ENCODE data around the gene TWIST2.

TWIST2 gene

DNA sequence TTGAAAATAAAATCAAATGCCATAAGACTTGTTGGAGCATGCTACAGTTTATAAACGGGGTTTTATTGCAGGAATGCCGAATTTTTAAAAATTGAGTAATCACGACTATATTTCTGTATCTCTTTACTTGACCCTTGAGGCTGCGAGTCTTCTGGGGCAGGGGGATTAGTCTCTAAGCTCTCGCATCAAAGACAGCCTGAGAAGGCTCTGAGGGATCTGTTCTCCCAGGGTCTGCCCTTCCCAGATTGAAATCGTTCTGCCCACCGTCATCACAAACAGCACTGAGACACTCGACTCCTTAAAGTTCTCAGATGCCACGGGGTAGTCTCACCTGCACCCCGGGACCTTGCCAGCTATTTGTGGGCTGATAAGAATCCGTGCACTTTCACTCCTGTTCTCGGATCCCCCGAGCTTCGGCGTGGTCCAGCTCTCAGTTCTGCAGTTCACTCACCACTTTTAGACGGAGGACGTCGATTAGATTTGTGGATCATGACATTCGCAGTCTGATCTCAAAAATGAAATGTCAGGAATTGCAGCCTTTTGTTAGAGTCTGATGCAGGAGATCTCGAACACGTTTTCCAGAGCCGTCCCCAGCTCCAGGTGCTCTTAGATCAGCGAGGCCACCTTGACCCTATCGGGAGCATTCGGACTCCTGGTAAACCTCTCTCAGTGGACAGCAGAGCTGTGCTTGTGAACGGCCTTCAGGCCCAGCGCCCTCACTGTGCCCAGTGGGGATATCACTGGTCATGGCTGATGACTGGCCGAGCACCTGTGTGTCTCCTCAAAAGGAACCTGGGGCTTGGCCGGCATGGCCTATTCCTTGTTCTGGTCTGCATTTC lies 43.0 kb downstream of the TWIST2 start:
- no peak for DNase-seq (ENCODE audit: low read depth)

DNA sequence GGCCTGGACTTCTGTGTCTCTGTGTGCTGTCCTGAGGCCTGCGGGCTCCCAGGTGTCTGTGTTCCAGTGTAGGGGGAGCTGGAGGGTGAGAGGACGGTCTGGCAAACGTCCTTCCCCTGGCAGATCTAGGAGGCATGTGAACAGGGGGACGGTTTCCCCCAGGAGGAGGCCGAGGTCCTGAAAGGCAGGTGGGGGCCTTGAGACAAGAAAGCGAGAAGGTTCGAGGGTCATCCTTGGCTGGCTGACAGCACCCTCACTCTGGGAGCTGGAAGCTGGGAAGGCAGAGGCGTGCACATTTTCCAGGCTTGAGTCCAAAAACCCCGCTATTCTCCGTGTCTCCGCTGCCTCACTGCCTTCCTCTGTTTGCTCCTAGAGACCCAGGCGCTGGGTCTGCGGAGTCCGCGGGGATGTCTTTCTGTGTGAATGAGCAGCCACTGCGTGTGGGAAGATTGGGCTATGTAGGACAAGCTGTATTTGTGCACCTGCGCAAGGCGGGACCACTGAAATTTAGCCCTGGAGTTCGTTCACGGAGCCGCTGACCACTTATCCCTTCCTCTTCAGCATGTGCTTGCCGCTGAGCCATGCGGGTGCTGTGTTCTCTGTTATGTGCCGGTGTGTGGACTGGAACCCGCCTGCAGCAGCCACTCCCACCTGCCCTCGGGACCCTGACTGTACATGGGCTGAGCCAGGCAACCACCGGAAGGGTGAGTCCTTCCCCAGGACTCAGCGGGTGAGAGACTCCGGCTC lies 43.7 kb downstream of the TWIST2 start:
- DNase-seq (ENCODE audit: low read depth), result no peak

DNA sequence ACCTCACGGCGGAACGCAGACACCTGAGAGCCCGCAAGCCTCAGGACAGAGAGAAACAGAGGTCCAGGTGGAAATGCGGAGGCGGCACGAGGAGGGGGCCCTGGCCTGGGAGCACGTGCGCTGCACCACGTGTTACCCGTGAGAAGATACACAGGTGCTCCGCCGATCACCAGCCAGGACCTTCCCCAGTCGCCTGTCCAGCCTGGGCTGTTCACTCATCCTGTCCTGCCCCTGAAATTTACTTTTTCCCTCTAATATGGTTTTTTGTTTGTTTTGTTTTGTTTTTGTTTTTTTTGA lies 44.3 kb downstream of the TWIST2 start:
- no peak for DNase-seq (ENCODE audit: low read depth)

DNA sequence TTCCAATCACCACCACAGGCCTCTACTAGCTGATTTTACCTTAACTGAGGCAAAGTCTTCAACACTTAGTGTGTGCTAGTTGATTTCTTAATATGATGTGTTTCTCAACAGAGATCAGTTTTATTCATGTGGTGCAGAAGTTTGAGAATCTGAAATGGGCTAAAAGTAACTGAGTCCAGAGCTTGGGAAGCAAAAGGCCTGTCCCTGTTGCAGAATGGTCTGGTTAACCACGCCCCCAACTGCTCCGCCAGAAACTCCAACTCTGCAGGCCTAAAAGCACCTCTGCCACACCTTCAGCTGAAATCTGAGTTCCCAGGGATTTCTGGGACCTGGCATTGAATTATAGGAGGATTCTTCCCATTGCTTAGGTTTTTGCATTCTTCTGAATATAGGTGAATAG lies 44.9 kb downstream of the TWIST2 start:
- no peak for DNase-seq (ENCODE audit: low read depth)

DNA sequence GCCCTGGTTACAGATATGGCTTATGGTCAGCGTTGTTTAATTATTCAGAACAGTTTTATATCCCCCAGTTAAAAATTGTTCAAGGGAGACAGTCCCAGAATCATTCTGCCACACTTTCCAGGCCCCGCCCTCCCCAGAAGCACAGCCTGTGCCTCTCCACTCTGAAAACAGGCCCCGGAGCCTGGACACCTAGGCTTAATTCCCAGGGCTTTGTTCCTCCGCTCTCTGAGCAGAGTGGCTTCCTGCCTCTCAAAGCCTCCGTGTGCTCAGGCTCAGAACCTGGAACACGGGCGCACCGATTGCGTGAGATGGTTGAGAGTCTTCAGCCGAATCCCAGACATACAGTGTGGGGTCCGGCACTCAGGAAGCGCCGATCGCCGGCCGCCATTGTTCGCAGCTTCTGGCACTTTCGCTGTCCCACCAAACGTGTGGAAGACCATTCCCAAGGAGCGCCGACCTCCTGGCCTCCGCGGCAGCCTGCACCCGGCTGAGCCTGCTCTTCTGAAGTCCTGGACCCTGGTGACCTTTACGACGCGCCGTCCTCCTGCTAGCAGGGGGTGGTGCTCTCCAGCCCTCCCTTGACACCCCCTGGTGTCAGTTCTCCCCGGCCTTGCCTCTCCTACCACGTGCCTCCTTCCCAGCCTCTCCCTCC lies 45.6 kb downstream of the TWIST2 start:
- DNase-seq (ENCODE audit: low read depth), result no peak

DNA sequence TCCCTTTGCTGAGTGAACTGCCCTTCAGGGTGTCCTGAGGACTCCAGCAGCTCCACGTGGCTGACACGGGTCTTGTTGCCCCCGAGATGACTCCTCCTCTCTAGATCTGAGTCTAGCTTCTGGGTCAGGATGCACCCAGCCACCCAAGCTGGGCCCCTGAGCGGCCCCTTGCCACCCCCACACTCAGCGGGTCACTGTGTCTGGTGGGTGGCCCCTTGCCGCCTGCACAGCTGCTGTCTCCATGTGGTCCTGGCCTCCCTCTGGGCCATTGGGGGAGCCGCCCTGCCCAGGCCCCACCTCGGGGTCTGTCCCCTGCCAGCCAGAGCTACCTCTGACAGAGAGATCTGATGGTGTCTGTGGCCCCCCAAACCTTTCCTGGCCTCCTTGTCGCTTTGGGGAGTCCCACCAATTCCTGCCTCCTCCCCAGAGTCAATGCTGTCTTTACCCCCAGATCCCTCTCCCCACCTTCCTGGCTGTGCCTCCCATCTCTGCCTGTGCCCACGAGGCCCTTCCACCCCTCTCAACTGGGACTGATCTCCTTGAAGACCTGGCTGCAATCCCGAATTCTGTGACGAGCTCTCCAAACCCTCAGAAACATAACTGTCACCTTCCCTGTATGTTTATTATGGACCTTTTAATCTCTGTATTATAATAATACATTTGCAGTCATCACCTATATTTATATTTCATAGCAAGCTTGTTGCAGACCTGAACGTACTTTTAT lies 46.5 kb downstream of the TWIST2 start:
- no peak for DNase-seq (ENCODE audit: low read depth)

DNA sequence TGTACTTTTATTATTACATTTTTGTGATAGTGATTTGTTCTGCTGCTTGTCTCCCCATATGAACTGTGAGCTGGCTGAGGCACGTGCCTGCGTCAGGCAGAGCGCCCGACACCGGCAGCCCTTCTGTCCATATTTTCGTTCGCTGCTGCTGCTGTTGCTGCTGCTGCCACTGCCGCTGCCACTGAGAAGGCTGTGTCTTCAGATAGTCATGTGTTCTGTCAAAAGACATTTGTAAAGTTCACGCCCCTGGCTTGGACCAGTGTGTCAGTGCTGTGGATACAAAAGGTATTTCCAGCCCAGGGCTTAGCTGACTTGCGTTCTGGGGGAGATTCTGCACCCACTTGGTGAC lies 47.0 kb downstream of the TWIST2 start:
- no peak for DNase-seq (ENCODE audit: low read depth)

DNA sequence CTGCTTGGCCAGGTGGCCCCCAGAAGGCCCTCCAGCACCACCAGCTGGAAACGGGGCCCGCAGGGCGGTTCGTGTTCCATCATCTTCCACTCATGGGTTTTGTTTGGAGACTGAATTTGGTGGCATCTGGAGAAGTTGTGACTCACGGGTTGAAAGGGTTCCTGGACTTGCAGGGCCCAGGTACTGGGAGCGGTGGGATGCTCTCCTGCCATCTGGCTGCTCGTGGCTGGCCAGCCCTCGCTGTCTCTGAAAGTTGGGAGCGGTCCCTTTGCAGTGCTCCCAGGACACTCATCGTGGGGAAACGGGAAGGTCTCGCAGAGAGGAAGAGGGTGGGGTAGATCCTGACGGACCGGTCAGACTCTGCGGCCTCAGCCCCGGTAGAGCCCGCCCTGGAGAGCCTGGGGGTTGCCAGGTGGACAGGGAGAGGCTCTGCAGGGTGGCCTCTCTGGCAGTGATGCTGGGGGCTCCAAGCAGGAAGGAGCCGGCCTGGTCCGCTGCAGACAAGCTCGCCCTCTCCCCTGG lies 47.5 kb downstream of the TWIST2 start:
- no peak for DNase-seq (ENCODE audit: low read depth)

DNA sequence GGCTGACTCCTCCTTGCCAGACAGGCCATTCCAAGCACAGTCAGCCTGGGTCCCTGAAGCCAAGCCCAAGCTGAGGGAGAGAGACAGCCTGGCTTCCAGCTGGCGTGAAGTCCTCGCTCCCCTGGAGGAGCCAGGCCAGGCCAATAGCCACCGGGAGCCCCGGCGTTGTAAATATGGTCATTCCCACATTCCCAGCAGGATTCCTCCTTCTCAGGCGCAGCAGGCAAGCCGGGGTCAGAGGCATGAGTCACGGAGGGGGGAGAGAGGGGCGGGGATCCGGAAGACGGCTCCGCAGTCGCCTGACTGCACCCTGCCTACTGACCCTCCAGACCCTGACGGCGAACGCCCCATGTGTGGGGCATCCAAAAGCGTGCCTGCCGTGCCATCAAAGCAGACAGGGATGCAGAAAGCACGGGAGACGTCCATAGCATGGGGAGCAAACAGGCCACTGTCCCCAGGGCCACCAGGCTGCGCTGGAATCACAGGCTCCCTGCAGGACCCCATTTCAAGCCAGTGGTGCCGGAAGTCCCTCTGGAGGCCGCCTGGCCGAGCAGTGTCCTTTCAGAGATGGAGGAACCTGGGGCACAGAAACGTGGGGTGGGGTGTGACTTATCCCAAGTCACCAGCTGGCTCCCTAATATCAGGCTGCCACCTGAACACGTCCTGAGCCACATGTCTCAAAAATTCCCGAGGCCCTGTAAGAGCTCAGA lies 48.2 kb downstream of the TWIST2 start:
- no peak for DNase-seq (ENCODE audit: low read depth)

DNA sequence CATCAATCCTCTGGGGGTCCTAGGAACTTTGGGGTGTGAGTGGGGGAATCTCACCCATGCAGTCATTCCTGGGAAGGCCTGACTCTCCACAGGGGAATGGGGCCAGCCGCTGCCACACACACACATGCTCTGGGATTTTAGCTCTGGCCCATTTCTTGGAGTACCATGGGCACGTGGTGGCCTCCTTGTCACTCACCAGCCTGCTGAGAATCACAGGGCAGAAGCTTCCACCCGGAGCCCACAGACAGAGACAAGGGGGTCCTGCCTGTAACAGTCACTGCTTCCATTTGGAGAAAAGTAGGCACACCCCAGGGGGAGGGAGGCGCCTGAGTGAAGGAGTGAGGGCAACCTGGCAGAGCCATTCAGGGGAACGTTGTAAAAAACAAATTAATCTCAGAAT lies 48.8 kb downstream of the TWIST2 start:
- DNase-seq (ENCODE audit: low read depth), result no peak

DNA sequence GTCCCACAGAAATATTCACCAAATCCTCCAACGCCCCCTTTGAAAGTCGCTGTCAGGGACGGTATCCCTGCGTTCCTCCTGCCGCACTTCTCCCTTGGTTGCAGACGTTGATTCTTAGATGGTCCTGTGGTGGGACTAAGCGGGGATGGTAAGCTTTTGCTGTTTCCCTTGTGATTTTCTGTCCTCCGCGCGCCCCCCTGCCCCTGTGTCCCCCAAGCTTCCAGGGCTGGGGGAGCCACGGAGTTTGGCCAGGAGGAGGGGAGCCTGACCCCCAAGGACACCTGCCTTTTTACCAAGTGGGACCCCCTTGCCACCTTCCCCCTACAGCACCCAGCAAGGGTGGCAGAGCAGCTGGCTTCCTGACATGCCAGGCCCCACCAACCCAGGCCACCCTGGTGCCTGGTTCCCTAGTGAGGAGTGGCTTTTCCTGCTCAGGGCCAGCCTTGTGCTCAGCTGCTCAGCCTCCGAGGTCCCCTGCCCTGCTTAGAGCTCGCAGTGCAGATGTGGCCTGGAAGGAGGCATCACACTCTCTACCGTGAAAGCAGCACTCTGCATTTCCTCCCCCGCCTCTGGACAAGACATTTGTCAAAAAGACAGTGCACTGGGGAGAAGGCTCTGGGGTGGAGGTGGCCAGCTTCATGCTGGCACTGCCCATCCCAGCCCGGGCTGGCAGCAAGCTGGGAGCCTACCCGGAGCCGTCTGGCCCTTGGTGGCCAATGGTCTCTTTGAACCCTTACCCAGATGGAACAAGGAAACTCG lies 49.4 kb downstream of the TWIST2 start:
- no peak for DNase-seq (ENCODE audit: low read depth)

DNA sequence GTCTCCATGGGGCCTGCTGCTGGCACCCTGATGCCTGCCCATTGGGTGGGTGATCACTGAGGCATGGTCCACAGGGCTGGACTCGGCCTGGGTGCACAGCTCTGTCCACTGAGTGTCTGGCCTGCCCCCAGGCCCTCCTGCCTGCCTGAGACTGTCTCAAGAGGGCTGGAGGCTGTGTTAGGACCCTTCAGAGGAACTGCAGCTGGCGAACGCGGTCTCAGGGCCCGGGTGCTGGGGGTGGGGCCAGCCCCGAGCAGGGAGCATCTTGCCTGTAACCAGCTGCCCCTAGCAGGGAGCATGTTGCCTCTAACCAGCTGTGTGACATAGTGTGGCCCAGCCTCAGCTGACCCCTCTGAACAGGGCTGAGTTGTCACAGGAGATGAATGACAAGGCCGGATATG lies 50.0 kb downstream of the TWIST2 start:
- DNase-seq (ENCODE audit: low read depth), result no peak

DNA sequence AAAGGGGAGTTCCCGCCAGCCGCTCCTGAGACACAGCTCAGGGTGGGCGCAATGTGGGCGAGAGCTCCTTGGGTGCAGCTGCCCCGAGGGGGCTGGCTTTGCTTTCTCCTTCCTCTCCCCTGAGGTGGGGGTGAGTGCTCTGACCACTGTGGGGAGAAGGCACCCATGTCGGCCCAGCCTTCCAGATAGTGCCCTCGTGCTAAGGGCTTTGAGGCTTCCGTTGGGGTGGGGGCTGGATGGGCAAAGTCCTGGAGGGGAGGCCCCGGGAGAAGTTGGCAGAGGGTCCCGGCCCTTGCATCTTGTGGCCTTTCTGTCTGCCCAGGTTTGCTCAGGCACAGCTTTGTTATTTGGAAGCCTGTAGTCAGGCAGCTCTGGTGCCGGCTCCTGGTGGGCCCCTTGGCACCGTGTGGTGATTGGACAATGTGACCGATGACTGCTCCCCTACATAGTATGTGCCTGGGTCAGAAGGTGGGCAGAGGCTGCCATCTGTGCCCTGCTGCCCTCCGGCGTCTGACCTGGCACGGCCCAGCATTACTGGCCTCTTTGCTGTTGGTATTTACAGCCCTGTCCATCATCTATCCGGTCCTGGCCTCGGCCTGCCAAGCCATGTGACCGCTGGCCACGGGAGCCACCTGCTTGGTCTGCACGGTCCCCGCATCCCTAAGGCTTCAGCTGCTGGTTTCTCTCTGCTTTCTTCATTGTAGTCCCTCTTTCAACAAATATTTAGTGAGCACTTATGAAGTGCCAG lies 50.8 kb downstream of the TWIST2 start:
- DNase-seq (ENCODE audit: low read depth), result no peak

DNA sequence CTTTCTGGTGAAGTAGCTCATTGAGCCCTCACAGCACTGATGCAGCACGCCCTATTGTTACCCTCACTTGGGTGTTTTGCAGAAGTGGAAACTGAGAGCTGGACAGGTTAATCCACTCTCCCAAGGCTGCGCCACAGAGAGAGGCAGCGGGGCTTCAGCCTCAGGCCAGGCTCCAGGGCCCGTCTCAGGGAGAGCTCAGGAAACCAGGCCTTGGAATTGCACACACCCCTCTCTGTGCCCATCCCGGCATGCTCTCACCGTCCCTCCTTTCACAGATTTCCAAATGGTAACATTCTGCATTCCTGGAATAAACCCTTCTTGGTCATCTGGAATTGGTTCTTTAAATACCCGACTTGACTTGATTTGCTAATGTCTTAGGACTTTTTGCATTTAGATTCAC lies 51.5 kb downstream of the TWIST2 start:
- DNase-seq (ENCODE audit: low read depth), result no peak

DNA sequence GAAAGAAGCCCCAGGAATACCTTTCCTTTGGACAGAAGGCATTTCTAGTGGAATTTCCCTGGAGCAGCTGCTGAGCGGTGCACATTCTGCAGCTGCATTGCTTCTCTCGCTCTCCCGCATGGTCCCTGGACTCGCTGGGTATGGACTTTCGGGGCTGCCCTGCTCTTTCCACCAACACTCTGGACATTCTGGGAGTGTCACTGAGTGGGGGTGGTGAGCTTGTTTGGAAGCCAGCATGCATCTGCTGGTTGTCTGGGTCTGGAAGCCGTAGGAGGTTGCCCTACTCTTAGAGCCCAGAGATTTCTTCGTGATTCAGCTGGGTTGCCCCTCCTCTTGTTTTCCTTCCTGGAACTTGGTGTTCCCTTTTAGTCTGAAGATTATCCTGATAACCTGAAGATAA lies 52.6 kb downstream of the TWIST2 start:
- no peak for DNase-seq (ENCODE audit: low read depth)

DNA sequence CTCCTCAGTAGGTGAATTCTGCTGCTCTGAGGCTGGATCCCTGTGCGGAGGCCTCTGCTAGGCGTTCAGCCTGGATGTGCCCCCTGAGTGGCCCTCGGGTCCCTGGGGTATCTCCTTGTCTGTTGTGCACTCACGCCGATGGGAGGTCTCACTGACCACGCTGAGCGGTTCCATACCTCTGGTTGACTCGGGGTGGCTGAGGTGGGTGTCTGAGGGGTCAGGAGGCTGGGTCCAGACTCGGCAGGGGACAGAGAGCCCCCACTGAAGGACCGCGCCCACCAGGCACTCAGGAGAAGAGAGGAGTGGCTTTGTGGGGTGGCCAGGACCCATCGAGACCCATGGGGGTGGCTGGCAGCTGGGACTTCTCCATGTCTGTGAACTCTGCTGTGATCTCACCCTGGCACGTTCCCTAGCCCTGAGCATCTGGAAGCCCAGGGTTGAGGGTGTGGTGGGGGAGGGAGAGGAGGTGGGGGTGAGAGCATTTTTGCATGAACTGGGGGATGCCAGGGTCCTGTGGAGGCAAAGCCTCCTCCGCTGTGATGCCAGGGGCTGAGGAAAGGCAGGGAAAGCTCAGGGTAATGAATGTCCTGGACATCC lies 53.7 kb downstream of the TWIST2 start:
- no peak for DNase-seq (ENCODE audit: low read depth)

DNA sequence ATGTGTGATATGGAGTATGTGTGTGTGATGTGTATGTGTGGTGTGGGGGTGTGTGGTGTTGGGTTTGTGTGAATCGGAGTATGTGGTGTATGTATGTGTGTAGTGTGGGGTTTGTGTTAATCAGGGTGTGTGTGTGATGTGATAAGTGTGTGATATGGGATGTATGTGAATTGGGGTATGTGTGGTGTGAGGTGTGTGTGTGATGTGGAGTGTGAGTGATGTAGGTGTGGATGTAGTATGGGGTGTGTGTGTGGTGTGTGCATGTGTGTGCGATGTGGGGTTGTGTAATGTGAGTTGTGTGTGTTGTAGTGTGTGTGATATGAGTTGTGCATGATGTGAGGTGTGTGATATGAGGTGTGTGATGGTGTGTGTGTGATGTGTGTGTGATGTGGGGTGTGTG lies 54.4 kb downstream of the TWIST2 start:
- no peak for DNase-seq (ENCODE audit: low read depth)

DNA sequence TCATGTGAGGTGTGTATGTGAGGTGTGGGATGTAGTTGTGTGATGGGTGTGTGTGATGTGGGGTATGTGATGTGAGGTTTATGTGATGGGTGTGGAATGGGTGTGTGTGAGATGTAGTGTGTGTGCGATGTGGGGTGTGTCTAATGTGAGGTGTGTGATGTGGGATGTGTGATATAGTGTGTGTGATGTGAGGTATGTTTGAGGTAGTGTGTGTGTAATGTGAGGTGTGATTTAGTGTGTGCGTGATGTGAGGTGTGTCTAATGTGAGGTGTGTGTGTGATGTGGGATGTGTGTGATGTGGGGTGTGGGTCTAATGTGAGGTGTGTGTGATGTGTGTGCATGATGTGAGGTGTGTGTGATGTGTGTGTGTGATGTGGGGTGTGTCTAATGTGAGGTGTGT lies 55.3 kb downstream of the TWIST2 start:
- no peak for DNase-seq (ENCODE audit: low read depth)

DNA sequence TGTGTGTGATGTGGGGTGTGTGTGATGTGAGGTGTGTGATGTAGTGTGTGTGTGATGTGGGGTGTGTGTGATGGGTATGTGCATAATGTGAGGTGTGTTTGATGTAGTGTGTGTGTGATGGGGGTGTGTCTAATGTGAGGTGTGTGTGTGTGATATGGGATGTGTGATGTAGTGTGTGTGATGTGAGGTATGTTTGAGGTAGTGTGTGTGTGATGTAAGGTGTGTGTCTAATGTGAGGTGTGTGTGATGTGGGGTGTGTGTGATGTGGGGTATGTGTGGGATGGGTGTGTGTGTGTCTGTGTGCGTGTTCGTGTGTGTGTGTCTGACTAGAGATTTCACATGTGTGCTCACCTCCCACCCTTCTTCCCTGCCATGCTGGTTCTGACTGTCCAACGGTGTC lies 56.3 kb downstream of the TWIST2 start:
- no peak for DNase-seq (ENCODE audit: low read depth)

DNA sequence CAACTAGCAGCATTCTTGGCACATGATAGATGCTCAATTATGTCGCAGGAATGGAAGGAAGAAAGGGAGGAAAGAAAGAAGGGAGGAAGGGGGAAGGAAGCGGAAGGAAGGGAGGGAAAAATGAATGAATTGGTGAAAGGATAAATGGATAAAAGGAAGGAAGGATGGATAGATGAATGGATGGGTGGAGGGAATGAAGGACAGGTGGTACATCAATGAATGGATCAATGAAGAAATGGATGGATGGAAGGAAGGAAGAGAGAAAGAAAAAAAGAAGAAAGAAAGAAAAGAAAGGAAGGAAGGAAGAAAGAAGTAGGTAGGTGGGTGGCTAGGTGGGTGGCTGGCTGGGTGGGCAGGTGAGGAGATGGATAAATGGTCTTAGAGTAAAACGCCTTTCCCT lies 56.8 kb downstream of the TWIST2 start:
- DNase-seq (ENCODE audit: low read depth), result no peak
